IPS-NIHi11 (cell line): ENCODE results near the gene SMIM12.
A peak's percentile ranks its signal among the peaks of the same experiment; 100 is the strongest.

Experiments
- DNase-seq: peaks from one replicate; pipeline ENCODE4 v3.0.0; 2012; ENCODE audit warnings: mixed read lengths, low spot score

The SMIM12 gene

GRCh38 chr1:34859446-34860200 is at the start of gene SMIM12:
Gene SMIM12 (minus strand): TSS chr1:34859749. CDS start chr1:34855977, 3,772 bp downstream.
- DNase-seq: peak; percentile 100

GRCh38 chr1:34908369-34908768 is 48.8 kb upstream of the SMIM12 start:
- no peak for DNase-seq

- no peak for DNase-seq
Measured at GRCh38 chr1:34907487-34908090, 48.0 kb upstream of the SMIM12 start.

- no peak for DNase-seq
Measured at GRCh38 chr1:34906756-34907155, 47.2 kb upstream of the SMIM12 start.

- DNase-seq: no peak
Measured at GRCh38 chr1:34906222-34906621, 46.7 kb upstream of the SMIM12 start.

GRCh38 chr1:34905098-34905459 is 45.5 kb upstream of the SMIM12 start:
- no peak for DNase-seq

- no peak for DNase-seq
Measured at GRCh38 chr1:34904236-34905097, 44.9 kb upstream of the SMIM12 start.

- no peak for DNase-seq
Measured at GRCh38 chr1:34901919-34902318, 42.4 kb upstream of the SMIM12 start.

GRCh38 chr1:34900775-34901502 is 41.4 kb upstream of the SMIM12 start:
- no peak for DNase-seq

GRCh38 chr1:34899906-34900305 is 40.4 kb upstream of the SMIM12 start:
- no peak for DNase-seq

- no peak for DNase-seq
Measured at GRCh38 chr1:34899471-34899870, 39.9 kb upstream of the SMIM12 start.

GRCh38 chr1:34898330-34898761 is 38.8 kb upstream of the SMIM12 start:
- no peak for DNase-seq

GRCh38 chr1:34896612-34897011 is 37.1 kb upstream of the SMIM12 start:
- DNase-seq: no peak

GRCh38 chr1:34889705-34890104 is 30.2 kb upstream of the SMIM12 start:
- no peak for DNase-seq

GRCh38 chr1:34887593-34887992 is 28.0 kb upstream of the SMIM12 start:
- DNase-seq: no peak

GRCh38 chr1:34885405-34886247 is 26.1 kb upstream of the SMIM12 start:
- peak; percentile 85 for DNase-seq

GRCh38 chr1:34884961-34885360 is 25.4 kb upstream of the SMIM12 start:
- peak; percentile 70 for DNase-seq

- DNase-seq: no peak
Measured at GRCh38 chr1:34884536-34884935, 25.0 kb upstream of the SMIM12 start.

- no peak for DNase-seq
Measured at GRCh38 chr1:34879230-34879629, 19.7 kb upstream of the SMIM12 start.

- DNase-seq: no peak
Measured at GRCh38 chr1:34876406-34876805, 16.9 kb upstream of the SMIM12 start.

GRCh38 chr1:34874296-34874952 is 14.9 kb upstream of the SMIM12 start:
- DNase-seq: no peak
